Type B pancreatic cell (in vitro differentiated cells): Measurements from ENCODE around the gene DPY19L1. TPM values are rescaled to one million over a fixed set of nuclear protein-coding genes. Genes with fewer than 3 reads are reported as not detected.
A peak's percentile ranks its signal among the peaks of the same experiment; 100 is the strongest.
"Not testable (repeated sequence)": the region's sequence is repeated elsewhere in the genome, so short reads cannot be mapped to it uniquely, and the experiment has no call there.

Source experiments
- DNase-seq: peaks from one replicate; pipeline ENCODE4 v3.0.0; 2021; ENCODE audit warnings: mixed read lengths; ENCODE audit not compliant: unreplicated experiment; ENCODE audit errors: extremely low spot score
- H3K27ac Mint-ChIP-seq: 2 replicates; pipeline ENCODE4 v1.8.0; 2021; ENCODE audit warnings: mild to moderate bottlenecking, mixed read lengths
- H3K27me3 Mint-ChIP-seq: 2 replicates; pipeline ENCODE4 v1.8.0; 2021; ENCODE audit warnings: mixed read lengths
- H3K36me3 Mint-ChIP-seq: 2 replicates; pipeline ENCODE4 v1.8.0; 2021; ENCODE audit warnings: mixed read lengths
- H3K4me1 Mint-ChIP-seq: one replicate; pipeline ENCODE4 v1.8.0; 2021; ENCODE audit warnings: mixed read lengths; ENCODE audit not compliant: unreplicated experiment
- H3K4me3 Mint-ChIP-seq: 2 replicates; pipeline ENCODE4 v1.8.0; 2021; ENCODE audit warnings: mild to moderate bottlenecking, mixed read lengths
- H3K9me3 Mint-ChIP-seq: 2 replicates; pipeline ENCODE4 v1.8.0; 2021; ENCODE audit warnings: mixed read lengths
- CTCF ChIP-seq: fragments of 200-600 bp; sonication (generic); conservative IDR thresholded peaks from 2 replicates; pipeline ENCODE4 v1.5.0; 2021; ENCODE audit warnings: antibody characterized with exemption, mild to moderate bottlenecking
- total RNA-seq: library from RNA; stranded (reverse); gene quantifications from 2 replicates; pipeline ENCODE4 v1.2.1, GENCODE V29; 2021; ENCODE audit warnings: low replicate concordance

DPY19L1 gene
- total RNA-seq, 1 donor from 2014 or later: 33.4 TPM

GRCh38 chr7:34916267-34916666 lies 121.0 kb downstream of the DPY19L1 start:
- no peak overlapping the region for H3K27ac Mint-ChIP-seq
- no peak overlapping the region for H3K4me3 Mint-ChIP-seq
- H3K9me3 Mint-ChIP-seq: peaks cover 9% of the 10 kb centered on the region
- H3K4me1 Mint-ChIP-seq: no peaks in the 10 kb centered on the region
- DNase-seq: no peak
- TF ChIP-seq CTCF: no peak
- no peaks in the 10 kb centered on the region for H3K36me3 Mint-ChIP-seq
- peaks cover 8% of the 10 kb centered on the region for H3K27me3 Mint-ChIP-seq

- peaks cover 9% of the 10 kb centered on the region for H3K9me3 Mint-ChIP-seq
- TF ChIP-seq CTCF: no peak
- H3K27ac Mint-ChIP-seq: no peak overlapping the region
- H3K27me3 Mint-ChIP-seq: no peaks in the 10 kb centered on the region
- DNase-seq: no peak
- no peaks in the 10 kb centered on the region for H3K4me1 Mint-ChIP-seq
- no peak overlapping the region for H3K4me3 Mint-ChIP-seq
- no peaks in the 10 kb centered on the region for H3K36me3 Mint-ChIP-seq
Measured at GRCh38 chr7:34912236-34912635, 125.0 kb downstream of the DPY19L1 start.

GRCh38 chr7:34906266-34906850 lies 130.9 kb downstream of the DPY19L1 start:
- H3K36me3 Mint-ChIP-seq, H3K4me1 Mint-ChIP-seq, DNase-seq: not testable (repeated sequence)

GRCh38 chr7:34904987-34905386 lies 132.3 kb downstream of the DPY19L1 start:
- DNase-seq: no peak
- H3K4me3 Mint-ChIP-seq: peak overlapping the region; percentile 40
- H3K9me3 Mint-ChIP-seq: no peaks in the 10 kb centered on the region
- no peaks in the 10 kb centered on the region for H3K36me3 Mint-ChIP-seq
- no peak overlapping the region for H3K27ac Mint-ChIP-seq
- peaks cover 3% of the 10 kb centered on the region for H3K27me3 Mint-ChIP-seq
- TF ChIP-seq CTCF: no peak
- H3K4me1 Mint-ChIP-seq: no peaks in the 10 kb centered on the region

More at GRCh38 chr7:34906266-34906850, 130.9 kb downstream of the DPY19L1 start:
- H3K27me3 Mint-ChIP-seq, H3K27ac Mint-ChIP-seq, H3K9me3 Mint-ChIP-seq: not testable (repeated sequence)
- H3K4me3 Mint-ChIP-seq: peak overlapping the region; percentile 83

GRCh38 chr7:34903921-34904320 lies 133.4 kb downstream of the DPY19L1 start:
- H3K4me3 Mint-ChIP-seq, H3K4me1 Mint-ChIP-seq, H3K27ac Mint-ChIP-seq, H3K27me3 Mint-ChIP-seq, H3K36me3 Mint-ChIP-seq, H3K9me3 Mint-ChIP-seq, DNase-seq: not testable (repeated sequence)

GRCh38 chr7:34902182-34902581 lies 135.1 kb downstream of the DPY19L1 start:
- Mint-ChIP-seq H3K27me3 (peaks cover 3% of the 10 kb centered on the region), H3K36me3 (no peaks in the 10 kb centered on the region), H3K4me1 (no peaks in the 10 kb centered on the region), H3K4me3 (no peak overlapping the region), H3K27ac (no peak overlapping the region), H3K9me3 (no peaks in the 10 kb centered on the region)
- DNase-seq: no peak
- TF ChIP-seq CTCF: no peak
